Left ventricle myocardium superior (tissue), 1 donor: Measurements from ENCODE around the gene ZFR2. TPM values are rescaled to one million over a fixed set of nuclear protein-coding genes. Genes with fewer than 3 reads are reported as not detected.
A peak's percentile ranks its signal among the peaks of the same experiment; 100 is the strongest.

ENCODE experiments used
- ATAC-seq: fragments of 200-7000 bp; cut with Tn5 transposase; one replicate; pipeline ENCODE4 v1.9.1; 2020; ENCODE audit warnings: mild to moderate bottlenecking, moderate library complexity
- DNase-seq: peaks from one replicate; pipeline ENCODE4 v3.0.0-alpha.2; 2020
- intact Hi-C: fragments of 100-400 bp; cut with micrococcal nuclease; formaldehyde crosslinking; loops from one replicate; pipeline ENCODE4 v1.11.0; 2022
- total RNA-seq: library from RNA; stranded (reverse); fragmentation: NEBNext Ultra II Directional; extraction: Animal tissue kit (Norgen Biotek cat#: 25700); gene quantifications from one replicate; pipeline ENCODE4 v1.2.1, GENCODE V29; 2021
- donor health status: DM: no; HTN: yes; CAD: no; lungs with severe emphysema.

Gene ZFR2
- total RNA-seq, 1 donor from 2014 or later, result not detected

DNA sequence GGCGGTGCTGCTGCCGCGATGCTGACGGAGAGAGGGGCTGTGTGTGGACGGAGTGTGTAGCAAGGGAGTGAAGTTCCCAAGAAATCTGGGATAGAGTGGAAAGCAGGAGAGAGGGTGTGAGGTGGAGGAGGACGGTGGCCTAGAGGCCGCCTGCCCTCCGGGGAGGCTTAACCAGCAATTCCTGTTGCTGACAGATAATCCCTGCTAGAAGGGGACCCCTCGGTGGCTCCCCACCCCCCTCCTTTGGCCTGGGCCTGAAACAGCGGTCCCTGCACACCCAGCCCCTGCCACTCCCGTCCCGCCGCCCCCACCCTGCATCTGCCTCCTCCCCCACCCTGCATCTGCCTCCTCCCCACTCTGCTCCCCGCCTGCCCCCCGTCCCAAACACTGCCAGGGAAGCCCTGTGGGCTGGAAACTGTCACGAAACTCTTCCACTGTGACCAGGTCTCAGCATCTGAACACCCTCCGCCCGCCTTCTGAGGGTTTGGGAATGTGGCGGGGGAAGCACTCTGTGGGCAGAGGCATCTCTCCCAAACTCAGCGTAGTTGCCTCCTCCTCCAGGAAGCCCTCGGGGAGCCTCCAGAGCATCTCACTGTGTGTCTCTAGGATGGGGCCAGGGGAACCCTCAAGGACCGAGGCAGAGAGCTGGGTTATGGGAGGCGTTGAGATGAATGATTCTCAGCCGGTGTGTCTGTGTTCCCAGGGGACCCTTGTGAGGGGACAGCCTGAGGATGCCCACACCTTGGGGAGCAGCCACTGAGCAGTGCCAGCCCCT is 65.5 kb downstream of the ZFR2 start:
- ATAC-seq, result no peak

DNA sequence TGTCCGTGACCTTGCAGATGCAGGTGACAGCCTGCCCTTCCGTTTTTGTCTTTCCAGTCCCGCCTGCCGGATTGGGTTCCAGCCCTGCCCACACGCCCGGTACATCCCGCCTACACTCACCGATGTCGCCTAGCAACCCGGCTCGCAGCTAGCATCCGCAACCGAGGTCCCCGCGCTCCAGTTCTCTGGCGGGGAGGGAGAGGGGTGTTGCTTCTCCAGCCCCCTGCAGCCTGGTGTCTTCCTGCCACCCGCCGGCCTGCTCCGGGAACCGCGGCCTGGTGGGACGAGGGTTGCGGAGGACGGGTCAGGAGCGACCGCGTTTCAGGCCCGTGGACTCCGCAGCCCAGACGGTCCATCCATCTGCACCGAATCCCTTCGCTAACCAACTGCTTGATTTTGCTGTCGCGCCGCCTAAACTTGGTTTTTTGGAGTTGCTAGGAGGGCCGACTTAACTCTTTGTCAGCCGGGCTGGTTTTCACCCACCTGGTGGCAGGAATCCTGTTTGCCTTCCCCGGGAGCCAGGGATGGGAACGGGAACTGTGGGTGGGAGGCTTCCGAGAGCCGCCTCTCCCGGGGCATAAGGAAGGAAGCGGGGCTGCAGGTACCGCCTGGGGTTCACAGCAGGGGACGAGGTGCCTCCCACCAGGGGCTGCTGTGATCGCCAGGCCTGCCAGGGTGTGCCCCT is 67.3 kb downstream of the ZFR2 start:
- intact Hi-C loops, result no loop called here
- ATAC-seq (peak; percentile 52), DNase-seq (peak; percentile 58)

More for the DNA sequence above, 65.5 kb downstream of the ZFR2 start:
- intact Hi-C loops, result no loop called here
- DNase-seq, result no peak

DNA sequence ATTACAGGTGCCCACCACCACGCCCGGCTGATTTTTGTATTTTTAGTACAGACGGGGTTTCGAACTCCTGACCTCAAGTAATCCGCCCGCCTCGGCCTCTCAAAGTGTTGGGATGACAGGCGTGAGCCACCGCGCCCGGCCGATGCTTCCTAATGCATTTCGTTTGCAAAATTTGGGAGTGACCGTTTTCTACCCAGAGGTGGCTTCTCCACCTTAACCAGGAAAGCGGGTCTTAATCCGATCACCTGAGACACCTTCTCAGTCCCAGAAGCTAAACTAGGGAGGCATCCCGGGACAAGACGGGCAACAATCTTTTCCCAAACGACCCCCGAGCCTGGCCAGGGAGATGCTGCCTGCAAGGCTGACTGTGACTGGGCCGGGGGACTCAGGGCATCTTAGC is 67.8 kb downstream of the ZFR2 start:
- no peak for ATAC-seq
- no peak for DNase-seq
- intact Hi-C loops, result no loop called here

DNA sequence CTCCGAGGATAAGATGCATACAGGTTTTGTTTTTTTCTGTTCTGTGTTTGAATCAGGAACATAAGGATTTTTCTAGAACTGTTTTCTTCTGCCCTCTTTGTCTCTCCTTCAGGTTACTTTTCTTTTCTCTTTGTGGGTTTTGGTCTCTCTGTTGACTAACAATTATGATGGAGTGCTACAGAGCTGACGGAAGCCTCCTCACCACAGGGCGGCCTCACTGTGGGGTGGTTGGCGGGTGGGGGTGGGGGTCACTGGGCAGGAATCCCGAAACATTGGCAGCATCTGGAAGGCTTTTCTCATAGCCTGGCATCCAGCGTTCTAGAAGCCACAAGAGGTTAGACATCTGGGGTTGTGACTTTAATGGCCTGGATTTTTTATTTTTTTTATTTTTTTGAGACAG is 70.7 kb downstream of the ZFR2 start:
- intact Hi-C loops, result no loop called here
- DNase-seq (no peak), ATAC-seq (no peak)

DNA sequence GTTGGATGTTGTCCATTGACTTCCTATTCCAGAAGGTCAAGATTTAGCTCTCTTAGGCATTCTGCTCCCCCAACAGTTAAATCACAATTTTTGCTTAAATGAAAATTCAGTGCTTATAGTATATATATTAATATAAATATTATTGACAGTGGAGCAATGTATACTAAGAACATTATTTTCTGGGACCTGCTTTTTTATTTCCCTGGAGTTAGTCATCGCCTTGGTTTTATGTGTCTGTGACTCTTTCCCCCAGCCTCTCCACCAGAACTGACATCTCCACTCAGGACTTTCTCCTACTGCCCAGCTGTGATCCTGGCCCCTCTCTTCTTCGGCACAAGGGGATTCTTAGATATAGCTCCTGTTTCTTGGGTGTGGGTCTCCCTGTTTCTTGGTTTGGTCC is 72.5 kb downstream of the ZFR2 start:
- intact Hi-C loops, result no loop called here
- DNase-seq, result no peak
- ATAC-seq, result no peak

DNA sequence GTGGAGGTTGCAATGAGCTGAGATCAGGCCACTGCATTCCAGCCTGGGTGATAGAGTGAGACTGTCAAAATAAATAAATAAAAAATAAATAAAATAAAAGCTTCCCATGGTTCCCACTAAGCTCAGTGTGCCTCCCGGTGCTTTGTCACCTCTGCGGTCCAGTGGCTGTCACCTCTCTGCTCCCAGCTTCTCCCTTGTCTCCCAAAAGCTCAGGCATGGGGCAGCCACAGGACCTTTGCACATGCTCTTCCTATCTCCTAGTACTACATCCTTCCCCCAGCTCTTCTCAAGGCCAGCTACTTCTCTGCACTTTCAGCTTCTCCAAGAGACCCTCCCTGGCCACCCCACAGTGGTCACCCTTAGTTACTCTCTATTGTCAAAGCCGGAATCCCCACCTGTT is 75.0 kb downstream of the ZFR2 start:
- DNase-seq (no peak), ATAC-seq (no peak)
- intact Hi-C loops, result no loop called here

DNA sequence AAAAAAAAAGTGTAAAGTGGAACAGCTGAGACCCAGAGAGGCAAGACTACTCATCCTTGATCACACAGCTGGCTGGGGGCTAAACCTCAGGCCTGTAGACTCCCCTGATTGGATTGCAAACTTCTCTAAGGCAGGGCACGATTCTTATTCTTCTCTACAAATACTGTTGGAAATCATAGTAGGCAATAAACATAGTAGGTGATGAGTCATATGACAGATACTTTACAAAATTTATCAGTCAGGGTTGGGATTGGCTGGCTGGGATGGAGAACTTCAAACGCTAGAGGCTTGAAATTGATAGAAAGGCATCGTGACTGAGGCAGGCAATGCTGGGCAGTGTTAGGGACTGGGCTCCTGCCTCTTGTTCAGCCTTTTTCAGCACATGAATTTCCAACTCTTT is 76.7 kb downstream of the ZFR2 start:
- DNase-seq, result no peak
- intact Hi-C loops, result no loop called here
- no peak for ATAC-seq

DNA sequence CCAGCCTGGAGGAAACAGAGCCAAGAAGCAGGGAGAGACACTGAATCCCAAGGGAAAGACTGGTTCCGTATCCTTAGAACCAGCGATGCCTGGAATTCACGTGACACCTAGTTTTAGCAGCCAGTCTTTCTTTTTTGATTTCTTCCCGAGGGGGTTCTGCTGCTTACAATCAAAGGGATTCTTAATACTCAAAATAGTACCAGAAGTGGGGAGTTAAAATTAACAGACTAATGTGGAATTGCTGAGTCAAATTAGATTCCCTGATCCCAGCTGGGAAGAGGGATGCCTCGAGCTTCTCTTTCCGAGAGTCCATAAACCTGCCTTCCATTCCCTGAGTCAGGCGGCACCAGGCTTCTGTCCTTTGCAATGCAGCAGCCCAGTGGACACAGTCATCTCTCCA is 77.9 kb downstream of the ZFR2 start:
- no peak for DNase-seq
- intact Hi-C loops, result no loop called here

DNA sequence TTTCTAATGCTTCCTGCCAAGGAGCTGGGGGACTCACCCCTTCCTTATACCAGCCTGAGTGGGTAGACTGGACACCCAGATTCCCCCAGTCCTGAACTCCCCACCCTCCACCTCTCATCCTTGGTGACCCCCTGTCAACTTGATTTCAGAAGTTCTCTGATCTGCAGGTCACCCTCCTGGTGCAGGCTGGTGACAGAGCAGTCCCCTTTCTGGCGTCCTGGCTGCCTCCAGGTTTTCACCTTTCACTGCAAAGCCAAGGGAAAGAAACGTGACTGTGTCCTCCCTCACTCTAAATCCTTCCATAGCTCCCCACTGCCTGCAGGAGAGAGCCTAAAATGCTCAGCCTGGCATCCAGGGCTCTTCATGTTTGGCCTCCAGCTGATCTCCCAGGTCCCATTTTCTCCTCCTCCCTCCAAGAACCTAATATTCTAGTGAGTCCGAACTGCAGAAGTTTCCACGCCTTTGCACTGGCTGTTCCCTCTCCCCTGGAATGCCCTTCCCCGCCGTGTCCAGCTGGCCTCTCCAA is 78.6 kb downstream of the ZFR2 start:
- DNase-seq (no peak), ATAC-seq (no peak)
- intact Hi-C loops, result no loop called here

More for the DNA sequence above, 77.9 kb downstream of the ZFR2 start:
- no peak for ATAC-seq

DNA sequence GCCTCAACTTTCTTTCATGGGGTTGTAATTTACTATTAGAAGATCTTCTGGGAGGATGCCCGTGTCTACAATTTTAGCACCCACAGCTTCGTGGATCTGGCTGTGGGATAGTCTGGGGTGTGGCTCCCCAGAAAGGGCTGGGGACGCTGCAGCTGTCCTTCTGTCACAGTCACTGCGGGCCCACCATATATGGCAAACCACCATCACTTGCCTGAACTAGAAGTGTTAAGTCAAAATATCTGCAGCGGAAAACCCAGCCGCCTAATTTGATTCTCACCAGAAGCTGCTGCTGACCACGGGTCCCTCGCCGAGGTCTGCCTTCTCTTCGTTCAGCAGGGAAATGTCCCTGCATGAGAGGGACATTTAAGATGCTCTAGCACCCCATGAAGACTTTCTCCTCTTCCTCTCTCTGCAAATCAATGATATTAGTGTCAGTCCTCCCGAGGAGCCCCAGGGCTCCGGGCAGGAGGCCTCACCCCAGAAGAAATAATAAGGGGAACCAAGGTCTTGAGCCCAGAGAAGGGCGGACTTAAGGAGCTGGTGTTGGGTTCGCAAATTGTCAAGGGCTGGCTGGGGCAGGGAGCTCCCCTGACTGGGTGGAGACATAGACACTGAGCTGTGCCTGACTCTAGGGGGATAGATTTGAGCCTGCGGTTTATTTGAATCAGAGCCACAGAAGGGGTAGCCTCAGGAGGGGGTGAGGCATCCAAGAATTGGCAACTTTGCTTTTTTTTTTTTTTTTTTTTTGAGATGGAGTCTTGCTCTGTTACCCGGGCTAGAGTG is 79.7 kb downstream of the ZFR2 start:
- ATAC-seq, result no peak
- intact Hi-C loops, result no loop called here

DNA sequence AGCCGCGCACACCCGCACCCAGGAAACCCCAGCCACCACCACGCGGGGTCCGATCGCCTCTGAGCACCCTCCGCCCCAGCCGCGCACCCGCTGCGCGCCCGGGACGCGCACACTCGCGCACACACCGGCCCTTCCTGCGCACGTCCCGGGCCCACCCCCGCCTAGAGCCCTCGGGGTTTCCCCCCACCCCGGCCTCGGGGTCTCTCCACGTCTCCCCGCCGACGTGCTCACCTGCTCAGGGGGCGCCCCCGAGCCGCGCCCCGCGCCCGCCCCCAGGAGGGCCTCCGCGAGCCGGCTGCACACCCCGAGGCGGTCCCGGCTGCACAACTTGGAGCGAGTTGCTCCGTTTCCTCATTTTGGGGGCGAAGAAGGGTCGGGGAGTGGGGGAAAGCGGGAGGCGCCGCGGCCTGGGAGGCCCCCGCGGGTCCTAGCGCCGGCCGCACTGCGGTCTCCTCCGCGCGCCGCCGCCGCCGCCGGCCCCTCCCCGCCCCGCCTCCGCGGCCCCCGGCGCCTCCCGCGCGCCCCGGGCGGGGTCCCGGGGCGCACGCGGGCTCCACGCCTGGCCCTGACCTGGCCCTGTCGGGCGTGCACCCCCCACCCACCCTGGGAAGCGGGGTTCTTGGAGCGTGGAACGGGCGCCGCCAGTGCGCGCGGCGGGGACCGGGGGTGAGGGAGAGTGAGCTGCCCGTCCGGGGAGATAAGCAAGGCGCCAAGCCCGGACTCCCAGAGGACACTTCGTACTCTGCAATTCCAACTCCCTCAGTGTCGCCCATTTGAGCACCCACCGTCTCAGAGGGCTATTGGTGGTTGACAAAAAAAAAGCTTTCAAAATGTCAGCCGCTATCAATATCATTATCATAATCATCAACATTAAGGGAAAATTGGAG is 82.7 kb downstream of the ZFR2 start, which contains the start of gene MATK:
MATK (minus strand) TSS at position 444 of the 887 bp plus-strand sequence. CDS start 1,246 bp downstream, outside the sequence.
- no peak for ATAC-seq
- intact Hi-C loops, result no loop called here
- DNase-seq, result no peak

More for the DNA sequence above, 79.7 kb downstream of the ZFR2 start:
- no peak for DNase-seq

DNA sequence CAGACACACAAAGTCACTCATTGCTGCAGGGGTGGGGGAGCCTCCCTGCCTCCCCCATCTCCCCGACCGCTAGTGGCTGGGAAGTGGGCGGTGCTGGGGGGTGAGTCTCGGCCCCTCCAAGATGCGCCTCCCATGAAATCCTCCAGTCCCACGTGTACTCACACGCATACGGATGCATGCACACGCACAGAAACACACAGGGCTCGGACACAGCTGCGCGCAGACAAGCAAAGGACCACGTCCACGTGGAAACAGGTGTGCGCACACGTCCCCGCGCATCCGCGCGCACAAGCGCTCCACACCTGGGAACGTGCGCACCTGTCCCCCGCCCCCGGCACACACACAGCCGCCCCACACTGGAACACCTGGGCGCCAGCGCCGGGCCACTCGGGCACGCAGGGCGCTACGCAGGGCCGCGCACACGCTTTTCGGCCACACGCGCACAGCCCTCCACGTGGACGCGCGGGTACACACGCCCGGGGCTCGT is 83.3 kb downstream of the ZFR2 start:
- DNase-seq (no peak), ATAC-seq (no peak)
- intact Hi-C loops, result no loop called here

DNA sequence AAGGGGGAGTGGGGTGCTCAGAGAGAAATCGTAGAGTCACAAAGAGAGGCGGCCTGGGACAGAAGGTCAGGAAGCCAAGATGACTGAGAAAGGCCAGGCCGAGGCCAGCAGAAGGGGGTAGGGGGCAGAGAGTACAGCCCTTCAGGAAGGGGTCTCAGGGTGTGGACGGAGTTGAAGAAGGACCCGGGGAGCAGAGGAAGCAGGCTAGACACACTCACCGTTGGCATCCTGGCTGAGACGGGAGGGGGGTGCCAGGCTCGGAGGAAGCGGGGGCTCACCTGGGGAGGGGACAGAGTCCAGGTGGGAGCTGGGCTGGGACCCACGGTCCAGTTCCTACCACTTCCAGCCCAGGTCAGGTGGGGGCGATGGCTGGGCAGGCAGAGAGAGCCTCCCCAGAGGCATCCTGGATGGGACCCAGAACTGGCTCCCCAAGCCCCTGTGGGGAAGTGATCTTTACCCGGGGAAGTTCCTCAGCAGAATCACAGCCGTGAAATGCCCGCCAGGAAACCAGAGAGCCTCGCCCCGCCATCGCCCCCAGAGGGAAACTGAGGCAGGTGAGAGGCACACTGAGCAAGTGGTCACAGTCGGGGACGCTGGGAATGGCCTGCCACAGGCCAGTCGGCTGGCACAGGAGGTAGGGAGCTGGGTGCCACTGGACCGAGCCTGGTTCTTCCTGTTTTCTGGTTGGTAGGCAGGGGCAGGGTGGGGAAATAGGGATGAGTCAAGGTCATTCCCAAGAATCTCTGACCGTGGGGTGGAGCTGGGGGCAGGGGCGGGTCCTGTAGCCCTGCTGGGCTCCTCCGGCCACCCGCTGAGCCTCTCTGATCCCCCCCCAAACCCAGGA is 84.0 kb downstream of the ZFR2 start:
- intact Hi-C loops, result no loop called here
- no peak for ATAC-seq
- no peak for DNase-seq

DNA sequence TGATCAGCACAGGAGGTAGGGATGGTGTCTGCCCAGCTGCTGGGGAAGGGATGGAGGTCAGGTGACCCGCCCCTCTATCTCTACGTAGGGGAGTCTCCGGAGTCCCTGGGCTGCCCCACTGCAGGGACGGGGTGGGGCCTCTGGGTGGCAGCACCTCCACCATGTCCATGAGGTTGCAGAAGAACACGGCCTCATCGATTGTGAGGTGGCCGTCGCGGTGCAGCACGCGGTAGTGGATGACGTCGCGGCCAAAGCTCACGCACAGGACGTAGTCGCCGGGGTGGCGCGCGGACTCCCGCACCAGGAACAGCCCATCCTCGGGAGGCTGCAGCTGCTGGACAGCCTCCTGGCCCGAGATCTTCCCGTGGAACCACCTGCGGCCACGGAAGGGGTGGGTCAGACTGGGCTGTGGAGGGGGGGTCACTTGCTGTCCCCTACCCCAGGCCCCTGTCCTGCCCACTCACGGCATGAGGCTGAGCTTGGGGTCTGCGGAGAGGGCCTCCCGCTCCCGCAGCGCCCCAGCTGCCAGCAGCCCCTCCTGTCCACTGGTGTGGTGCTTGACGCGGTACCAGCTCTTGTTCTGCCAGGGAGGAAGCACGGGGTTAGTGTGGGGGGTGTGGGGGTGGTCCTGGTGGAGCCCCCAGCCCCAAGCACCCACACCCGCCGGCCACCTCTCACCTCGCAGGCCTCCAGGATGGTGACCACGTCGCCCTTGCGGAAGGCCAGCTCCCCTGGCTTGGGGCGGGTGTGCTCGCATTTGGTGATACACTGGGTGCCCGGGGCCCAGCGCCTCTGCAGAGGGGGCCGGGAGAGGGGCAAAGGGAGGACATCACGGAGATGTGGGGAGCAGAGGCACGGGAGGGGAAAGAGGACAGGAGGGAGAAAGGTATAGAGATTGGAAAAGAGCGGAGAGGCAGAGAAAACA is 84.9 kb downstream of the ZFR2 start:
- ATAC-seq (no peak), DNase-seq (no peak)
- intact Hi-C loops, result no loop called here

DNA sequence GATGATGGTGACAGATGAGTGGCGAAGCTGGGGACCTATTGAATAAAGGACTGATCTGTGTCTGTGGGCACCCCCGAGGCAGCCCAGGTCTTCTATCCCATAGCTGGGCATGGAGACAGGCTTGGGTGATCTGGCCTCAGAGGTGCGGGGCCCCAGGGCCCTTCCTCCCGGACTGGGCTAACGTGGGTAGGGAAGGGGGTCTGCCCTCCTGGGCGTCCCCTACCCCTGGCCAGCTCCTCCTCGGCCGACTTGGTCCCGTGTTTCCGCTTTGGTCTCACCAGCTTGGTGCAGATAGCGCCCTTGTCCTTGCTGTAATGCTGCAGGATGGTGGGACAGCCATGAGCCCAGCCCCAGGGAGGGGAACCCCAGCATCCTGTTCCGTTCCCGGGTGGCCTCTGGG is 85.9 kb downstream of the ZFR2 start:
- intact Hi-C loops, result no loop called here
- DNase-seq (no peak), ATAC-seq (no peak)

DNA sequence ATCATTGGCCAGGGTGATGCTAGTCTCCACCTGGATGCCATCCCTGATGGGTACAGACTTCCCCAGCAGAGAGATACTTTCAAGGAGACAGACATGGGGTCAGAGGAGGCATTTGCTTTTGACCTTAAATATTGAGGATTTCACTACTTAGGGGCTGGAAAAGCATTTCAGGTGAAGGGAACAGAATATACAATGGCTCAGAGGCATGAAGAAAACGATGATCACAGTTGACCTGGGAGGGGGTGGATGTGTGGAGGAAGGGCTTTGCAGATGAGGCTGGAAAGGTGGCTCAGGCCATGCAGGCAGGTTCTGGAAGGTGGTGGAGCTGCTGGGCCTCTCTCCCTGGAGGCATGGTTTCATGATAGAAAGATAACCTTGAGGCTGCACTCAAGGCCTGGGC is 86.5 kb downstream of the ZFR2 start:
- ATAC-seq (no peak), DNase-seq (no peak)
- intact Hi-C loops, result no loop called here

DNA sequence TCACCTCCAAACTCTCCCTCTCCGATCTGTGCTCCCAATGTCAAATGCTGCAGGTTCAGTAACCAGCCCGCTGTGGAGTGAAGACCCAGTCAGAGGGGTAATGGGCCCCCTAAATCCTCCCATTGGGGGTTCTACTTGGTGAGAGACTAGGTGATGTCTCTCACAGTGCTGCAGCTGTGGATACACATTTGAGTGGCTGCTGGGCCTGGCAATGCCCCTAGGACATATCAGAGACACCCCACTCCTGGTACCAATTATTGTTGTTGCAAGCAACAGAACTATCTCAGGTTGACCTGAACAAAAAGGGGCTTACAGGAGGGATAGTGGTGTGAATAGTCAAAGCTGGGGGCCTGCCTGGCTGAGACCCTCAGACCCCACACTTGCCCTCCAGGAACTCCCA is 87.2 kb downstream of the ZFR2 start:
- intact Hi-C loops, result no loop called here
- ATAC-seq (no peak), DNase-seq (no peak)
